CD14-positive monocyte (primary cell): ENCODE data around the gene CERK. TPM values are rescaled to one million over a fixed set of nuclear protein-coding genes. Genes with fewer than 3 reads are reported as not detected.

ENCODE experiments used
- DNase-seq, 3 donors: peaks; one replicate each; pipeline ENCODE4 v3.0.0-alpha.2; 2011 to 2022
- H2AFZ ChIP-seq: 2 replicates; pipeline ENCODE4 v1.6.0; 2012; ENCODE audit warnings: mild to moderate bottlenecking, low read depth, low read length, inconsistent platforms; ENCODE audit not compliant: insufficient read depth, poor library complexity, severe bottlenecking
- H3K27ac ChIP-seq, 2 donors: 1 replicate in 1 of 2; 2 replicates in 1 of 2; pipeline ENCODE4 v1.5.1; 2012 to 2013; ENCODE audit warnings: low read length in 2 of 2, control low read depth in 1 of 2, inconsistent platforms in 1 of 2, low read depth in 1 of 2, mild to moderate bottlenecking in 1 of 2
- H3K27me3 ChIP-seq, 2 donors: one replicate each; pipeline versions ENCODE4 v1.6.0 to v1.6.1; 2011 to 2013; ENCODE audit warnings: low read length in 2 of 2; ENCODE audit not compliant: control insufficient read depth in 2 of 2, insufficient read depth in 2 of 2
- H3K36me3 ChIP-seq, 2 donors: replicated peaks in 1 of 2; 1 replicate in 1 of 2; 2 replicates in 1 of 2; pipeline versions ENCODE4 v1.5.1 to v1.6.1; 2012 to 2013; ENCODE audit warnings: low read length in 2 of 2, control low read depth in 1 of 2, inconsistent platforms in 1 of 2, mild to moderate bottlenecking in 1 of 2; ENCODE audit not compliant: insufficient read depth in 2 of 2, control insufficient read depth in 1 of 2
- H3K4me1 ChIP-seq, 2 donors: 1 replicate in 1 of 2; 2 replicates in 1 of 2; pipeline versions ENCODE4 v1.5.1 to v1.6.1; 2012 to 2013; ENCODE audit warnings: low read length in 2 of 2, control low read depth in 1 of 2, inconsistent platforms in 1 of 2, mild to moderate bottlenecking in 1 of 2, moderate library complexity in 1 of 2; ENCODE audit not compliant: insufficient read depth in 2 of 2, control insufficient read depth in 1 of 2
- H3K4me2 ChIP-seq: replicated peaks from 2 replicates; pipeline ENCODE3; 2012; ENCODE audit warnings: low read length, moderate library complexity, mild to moderate bottlenecking; ENCODE audit not compliant: poor library complexity, severe bottlenecking; ENCODE audit errors: extremely low read depth
- H3K4me3 ChIP-seq, 3 experiments: fragments of 200-600 bp in 1 of 3; sonication (generic) in 1 of 3; replicated peaks in 1 of 3; 1 replicate in 2 of 3; 2 replicates in 1 of 3; pipeline ENCODE4 v1.5.1; 2011 to 2013; ENCODE audit warnings: low read length in 3 of 3, mild to moderate bottlenecking in 3 of 3, control low read depth in 2 of 3, low read depth in 2 of 3, inconsistent platforms in 1 of 3, moderate library complexity in 1 of 3
- H3K79me2 ChIP-seq: 2 replicates; pipeline ENCODE4 v1.6.0; 2012; ENCODE audit warnings: mild to moderate bottlenecking, control low read depth, inconsistent platforms, low read length, moderate library complexity; ENCODE audit not compliant: insufficient read depth
- H3K9ac ChIP-seq: 2 replicates; pipeline ENCODE4 v1.6.0; 2017; ENCODE audit warnings: low read length, mild to moderate bottlenecking; ENCODE audit not compliant: insufficient read depth, poor library complexity, severe bottlenecking
- H3K9me3 ChIP-seq, 2 donors: replicated peaks in 1 of 2; 1 replicate in 1 of 2; 2 replicates in 1 of 2; pipeline versions ENCODE4 v1.5.1 to v1.6.1; 2012 to 2013; ENCODE audit warnings: low read length in 2 of 2, control low read depth in 1 of 2; ENCODE audit not compliant: control insufficient read depth in 1 of 2, insufficient read depth in 1 of 2
- H4K20me1 ChIP-seq: 2 replicates; pipeline ENCODE4 v1.6.0; 2012; ENCODE audit warnings: mild to moderate bottlenecking, low read length, control low read depth, moderate library complexity; ENCODE audit not compliant: insufficient read depth
- H3K27ac Mint-ChIP-seq, 7 donors: one replicate each; pipeline ENCODE4 v1.8.0; 2020; ENCODE audit warnings: mild to moderate bottlenecking in 7 of 7, mixed read lengths in 7 of 7, moderate library complexity in 6 of 7, inconsistent platforms in 2 of 7
- H3K27me3 Mint-ChIP-seq, 3 donors: one replicate each; pipeline ENCODE4 v1.8.0; 2021 to 2022; ENCODE audit warnings: low read depth in 3 of 3, mild to moderate bottlenecking in 3 of 3, mixed read lengths in 3 of 3, moderate library complexity in 3 of 3, inconsistent platforms in 1 of 3
- H3K36me3 Mint-ChIP-seq, 2 donors: one replicate each; pipeline ENCODE4 v1.8.0; 2020; ENCODE audit warnings: mixed read lengths in 2 of 2, inconsistent platforms in 1 of 2, mild to moderate bottlenecking in 1 of 2
- H3K4me1 Mint-ChIP-seq: one replicate; pipeline ENCODE4 v1.8.0; 2020; ENCODE audit warnings: mild to moderate bottlenecking, mixed read lengths
- H3K4me3 Mint-ChIP-seq, 2 donors: one replicate each; pipeline ENCODE4 v1.8.0; 2020; ENCODE audit warnings: mild to moderate bottlenecking in 2 of 2, mixed read lengths in 2 of 2, moderate library complexity in 1 of 2
- H3K9me3 Mint-ChIP-seq, 7 donors: one replicate each; pipeline ENCODE4 v1.8.0; 2020 to 2022; ENCODE audit warnings: mixed read lengths in 7 of 7, mild to moderate bottlenecking in 6 of 7, moderate library complexity in 6 of 7, inconsistent platforms in 2 of 7
- CTCF ChIP-seq: fragments of 200-600 bp; IDR thresholded peaks from one replicate; pipeline ENCODE4 v1.8.0; 2022; ENCODE audit warnings: antibody characterized with exemption, mild to moderate bottlenecking
- WGBS: methylation state at CpG from one replicate; pipeline ENCODE4 v1.1.5; 2013; ENCODE audit warnings: missing lambda C conversion rate; ENCODE audit not compliant: insufficient coverage; 5-methylcytosine and 5-hydroxymethylcytosine counted together
- intact Hi-C, 2 donors: fragments of 100-400 bp; cut with micrococcal nuclease; formaldehyde crosslinking; loops; one replicate each; pipeline versions ENCODE4 v1.15.0 to v1.15.1; 2023
- polyA plus RNA-seq, 3 donors: library from polyadenylated mRNA; depleted of rRNA in 1 of 3; unstranded in 2 of 3; stranded (reverse) in 1 of 3; fragments of 300-500 nt in 2 of 3; fragments of >200 nt in 1 of 3; fragmentation: Illumina TruSeq in 2 of 3; gene quantifications; 1 replicate in 2 of 3; 2 replicates in 1 of 3; pipeline ENCODE4 v1.2.3, GENCODE V29; 2012 to 2021

CERK gene
- polyA plus RNA-seq, 3 donors = 22.4 to 40.2 (median 24.5) TPM

GRCh38 chr22:46673662-46674236, 64.3 kb downstream of the CERK start:
- intact Hi-C loops = no loop called here
- Mint-ChIP-seq H3K36me3 (peaks cover 51 to 81% of the 10 kb centered on the region in 2 donors), H3K27ac (peak overlapping the region; percentile 46 to 85 (median 73)), H3K4me1 (peaks cover 37% of the 10 kb centered on the region), H3K4me3 (peak overlapping the region; percentile 72 to 73), H3K9me3 (peaks cover 0 to 2% (median 0%) of the 10 kb centered on the region in 7 donors), H3K27me3 (peaks cover 0 to 2% (median 0%) of the 10 kb centered on the region in 3 donors)
- Histone ChIP-seq H3K79me2 (peaks cover 3% of the 10 kb centered on the region), H3K9ac (no peak overlapping the region), H3K27ac (peak overlapping the region; percentile 4 to 20), H2AFZ (no peak overlapping the region), H3K36me3 (peaks cover 78 to 80% of the 10 kb centered on the region in 2 donors), H3K4me1 (peaks cover 16 to 20% of the 10 kb centered on the region in 2 donors), H3K4me2 (peak overlapping the region; percentile 35), H4K20me1 (peaks cover 46% of the 10 kb centered on the region), H3K9me3 (no peaks in the 10 kb centered on the region), H3K4me3 (peak overlapping the region in 1 of 3 experiments; percentile 30), H3K27me3 (no peaks in the 10 kb centered on the region)
- TF ChIP-seq CTCF = no peak
- no peak for DNase-seq
- 55% methylated on average over 32 of the region's 32 CpGs for WGBS

GRCh38 chr22:46673205-46673604, 64.8 kb downstream of the CERK start:
- Histone ChIP-seq H3K36me3 (peaks cover 78 to 81% of the 10 kb centered on the region in 2 donors), H3K79me2 (peaks cover 3% of the 10 kb centered on the region), H3K4me1 (peaks cover 16 to 20% of the 10 kb centered on the region in 2 donors), H3K9me3 (no peaks in the 10 kb centered on the region), H3K4me2 (no peak overlapping the region), H3K9ac (no peak overlapping the region), H3K27me3 (no peaks in the 10 kb centered on the region), H4K20me1 (peaks cover 45% of the 10 kb centered on the region), H3K27ac (no peak overlapping the region), H2AFZ (no peak overlapping the region), H3K4me3 (no peak overlapping the region)
- TF ChIP-seq CTCF = no peak
- intact Hi-C loops = no loop called here
- Mint-ChIP-seq H3K27me3 (peaks cover 0 to 2% (median 0%) of the 10 kb centered on the region in 3 donors), H3K4me1 (peaks cover 37% of the 10 kb centered on the region), H3K36me3 (peaks cover 51 to 81% of the 10 kb centered on the region in 2 donors), H3K27ac (peak overlapping the region in 2 of 7 donors; percentile 46), H3K4me3 (no peak overlapping the region), H3K9me3 (peaks cover 0 to 2% (median 0%) of the 10 kb centered on the region in 7 donors)
- 52% methylated on average over 10 of the region's 10 CpGs for WGBS
- no peak for DNase-seq
